HG03565 (cell line): ENCODE results near the gene GFPT2.

ENCODE experiments used
- ATAC-seq: cut with Tn5 transposase; IDR thresholded peaks from one replicate; pipeline ENCODE4 v1.9.1; 2021; ENCODE audit warnings: mild to moderate bottlenecking, moderate library complexity; ENCODE audit not compliant: unreplicated experiment

Gene GFPT2

GRCh38 chr5:180334751-180335613 lies 18.2 kb downstream of the GFPT2 start:
- no peak for ATAC-seq

- no peak for ATAC-seq
Observed at GRCh38 chr5:180334176-180334575, 19.0 kb downstream of the GFPT2 start.

GRCh38 chr5:180333661-180334060 lies 19.5 kb downstream of the GFPT2 start:
- ATAC-seq = no peak

- no peak for ATAC-seq
Observed at GRCh38 chr5:180332861-180333260, 20.3 kb downstream of the GFPT2 start.

GRCh38 chr5:180332051-180332517 lies 21.1 kb downstream of the GFPT2 start:
- ATAC-seq = no peak

- ATAC-seq = no peak
Observed at GRCh38 chr5:180331647-180331950, 21.5 kb downstream of the GFPT2 start.

- ATAC-seq = no peak
Observed at GRCh38 chr5:180330810-180331646, 22.1 kb downstream of the GFPT2 start.

- ATAC-seq = no peak
Observed at GRCh38 chr5:180330270-180330648, 22.9 kb downstream of the GFPT2 start.

GRCh38 chr5:180329606-180330269 lies 23.4 kb downstream of the GFPT2 start:
- no peak for ATAC-seq

- ATAC-seq = no peak
Observed at GRCh38 chr5:180329138-180329435, 24.0 kb downstream of the GFPT2 start.

GRCh38 chr5:180328296-180329137 lies 24.6 kb downstream of the GFPT2 start:
- no peak for ATAC-seq

GRCh38 chr5:180326989-180327565 lies 26.1 kb downstream of the GFPT2 start:
- no peak for ATAC-seq

- ATAC-seq = no peak
Observed at GRCh38 chr5:180324601-180324950, 28.6 kb downstream of the GFPT2 start.

- ATAC-seq = no peak
Observed at GRCh38 chr5:180323941-180324600, 29.1 kb downstream of the GFPT2 start.

GRCh38 chr5:180323160-180323559 lies 30.0 kb downstream of the GFPT2 start:
- ATAC-seq = no peak

GRCh38 chr5:180318456-180319089 lies 34.6 kb downstream of the GFPT2 start:
- no peak for ATAC-seq

- no peak for ATAC-seq
Observed at GRCh38 chr5:180316586-180316985, 36.5 kb downstream of the GFPT2 start.

- peak; percentile 59 for ATAC-seq
Observed at GRCh38 chr5:180315762-180316212, 37.3 kb downstream of the GFPT2 start.
